HG03521 (cell line): ENCODE measurements around the gene SYAP1.
"Not testable (repeated sequence)": the region's sequence is repeated elsewhere in the genome, so short reads cannot be mapped to it uniquely, and the experiment has no call there.

ENCODE experiments used
- ATAC-seq: cut with Tn5 transposase; IDR thresholded peaks from one replicate; pipeline ENCODE4 v1.9.1; 2021; ENCODE audit warnings: mild to moderate bottlenecking, moderate library complexity; ENCODE audit not compliant: unreplicated experiment

Gene SYAP1

GRCh38 chrX:16719334-16720084 is at the start of gene SYAP1:
TSS of gene SYAP1 (plus strand) at chrX:16719612. CDS start at chrX:16719725, 113 bp downstream.
- peak; percentile 96 for ATAC-seq

- ATAC-seq, result no peak
Measured at GRCh38 chrX:16671005-16671404, 48.4 kb upstream of the SYAP1 start.

- ATAC-seq, result no peak
Measured at GRCh38 chrX:16678689-16679088, 40.7 kb upstream of the SYAP1 start.

GRCh38 chrX:16683007-16683664 is 36.3 kb upstream of the SYAP1 start:
- ATAC-seq, result no peak

- no peak for ATAC-seq
Measured at GRCh38 chrX:16687514-16687913, 31.9 kb upstream of the SYAP1 start.

- no peak for ATAC-seq
Measured at GRCh38 chrX:16695079-16695676, 24.2 kb upstream of the SYAP1 start.

- ATAC-seq, result no peak
Measured at GRCh38 chrX:16696956-16697355, 22.5 kb upstream of the SYAP1 start.

GRCh38 chrX:16699389-16699788 is 20.0 kb upstream of the SYAP1 start:
- no peak for ATAC-seq

GRCh38 chrX:16700734-16701133 is 18.7 kb upstream of the SYAP1 start:
- no peak for ATAC-seq

- no peak for ATAC-seq
Measured at GRCh38 chrX:16702700-16703599, 16.5 kb upstream of the SYAP1 start.

GRCh38 chrX:16705370-16705769 is 14.0 kb upstream of the SYAP1 start:
- no peak for ATAC-seq

- ATAC-seq, result no peak
Measured at GRCh38 chrX:16708016-16708415, 11.4 kb upstream of the SYAP1 start.

GRCh38 chrX:16711219-16711811 is 8.1 kb upstream of the SYAP1 start:
- ATAC-seq, result no peak

GRCh38 chrX:16711893-16712547 is 7.4 kb upstream of the SYAP1 start:
- peak; percentile 32 for ATAC-seq

- ATAC-seq, result peak; percentile 69
Measured at GRCh38 chrX:16712548-16713155, 6.8 kb upstream of the SYAP1 start, which contains the start of gene CTPS2. TSS of gene CTPS2 (minus strand) at chrX:16712669. CDS start at chrX:16702902, 9,767 bp downstream.

GRCh38 chrX:16714504-16714903 is 4.9 kb upstream of the SYAP1 start:
- no peak for ATAC-seq

- not testable (repeated sequence) for ATAC-seq
Measured at GRCh38 chrX:16715638-16716037, 3.8 kb upstream of the SYAP1 start.

GRCh38 chrX:16716451-16716850 is 3.0 kb upstream of the SYAP1 start:
- ATAC-seq, result not testable (repeated sequence)

GRCh38 chrX:16718824-16719333 is 533 bp upstream of the SYAP1 start:
- ATAC-seq, result peak; percentile 24
